22Rv1 (cell line): ENCODE results near the gene NT5C.

Experiments used
- CTCF ChIP-seq: fragments of 450-650 bp; IDR thresholded peaks from 2 replicates; pipeline ENCODE4 v1.5.1; 2017; ENCODE audit warnings: mild to moderate bottlenecking
- ZFX ChIP-seq: fragments of 450-650 bp; IDR thresholded peaks from 2 replicates; pipeline ENCODE4 v1.6.1; 2017; ENCODE audit warnings: antibody characterized with exemption, borderline replicate concordance

- TF ChIP-seq CTCF (no peak), ZFX (no peak)
These were observed 3.9 kb upstream of the NT5C start for GRCh38 chr17:75135452-75135851.
